ENCODE measurements around the gene ITPK1.

GRCh38 chr14:92959189-92959531 is 156.6 kb downstream of the ITPK1 start:
- TF ChIP-seq CTCF (conservative IDR thresholded peaks at IDR 0.05; ENCODE audit: low read length) (no peak), EZH2phosphoT487 (IDR thresholded peaks at IDR 0.05; ENCODE audit: borderline replicate concordance, low read depth, low read length) (no peak)

Data from OCI-LY7 (cell line).